ENCODE results near the gene MSN.
"Not testable (repeated sequence)": the region's sequence is repeated elsewhere in the genome, so short reads cannot be mapped to it uniquely, and the experiment has no call there.

MSN gene

DNA sequence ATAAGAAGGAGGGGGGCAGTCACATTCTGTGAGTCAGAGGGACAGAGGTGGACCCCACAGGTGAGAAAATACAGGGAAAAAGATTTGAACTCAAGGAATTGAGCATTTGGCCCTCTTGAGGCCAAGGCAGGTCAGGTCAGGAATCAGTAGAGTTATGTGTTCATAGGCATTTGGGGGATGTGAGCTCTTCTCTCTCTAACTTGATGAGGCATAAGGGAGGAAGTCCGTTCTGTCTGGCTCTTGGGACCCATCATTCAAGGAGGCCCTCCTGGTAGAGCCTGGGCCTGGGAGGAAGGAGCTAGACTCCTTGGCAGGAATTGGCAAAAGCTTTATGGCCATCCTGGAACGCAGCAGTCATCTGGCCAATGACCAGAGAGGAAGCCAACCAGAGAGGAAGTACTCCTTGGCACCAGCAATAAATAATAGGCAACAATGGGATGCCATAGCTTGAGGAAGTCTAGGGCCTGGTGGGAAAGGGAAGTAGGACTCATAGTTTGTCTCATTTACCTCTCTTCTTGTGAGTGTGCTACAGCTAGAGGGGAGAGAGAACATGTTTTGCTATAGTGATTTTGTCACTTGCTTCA lies 53.0 kb downstream of the MSN start:
- no peak for DNase-seq (ENCODE audit: low spot score)

DNA sequence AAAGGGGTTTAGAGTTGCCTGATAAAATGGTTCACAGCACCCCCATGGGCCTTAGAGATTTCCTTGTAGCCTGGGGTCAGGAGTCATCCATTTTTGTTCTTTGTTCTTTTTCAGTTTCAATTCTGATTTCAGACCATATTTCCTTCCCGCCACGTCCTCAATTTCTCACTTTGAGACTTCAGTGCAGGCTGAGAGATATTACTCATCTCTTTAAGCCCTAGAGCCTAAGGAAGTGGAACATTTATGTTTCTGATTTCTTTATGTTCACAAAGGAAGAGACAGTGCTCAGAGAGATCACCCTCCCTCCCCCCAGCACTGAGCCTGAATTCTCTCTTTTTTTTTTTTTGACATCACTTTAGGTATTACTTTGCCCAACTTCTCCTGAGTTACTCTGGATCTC lies 56.3 kb downstream of the MSN start:
- no peak for DNase-seq (ENCODE audit: low spot score)

DNA sequence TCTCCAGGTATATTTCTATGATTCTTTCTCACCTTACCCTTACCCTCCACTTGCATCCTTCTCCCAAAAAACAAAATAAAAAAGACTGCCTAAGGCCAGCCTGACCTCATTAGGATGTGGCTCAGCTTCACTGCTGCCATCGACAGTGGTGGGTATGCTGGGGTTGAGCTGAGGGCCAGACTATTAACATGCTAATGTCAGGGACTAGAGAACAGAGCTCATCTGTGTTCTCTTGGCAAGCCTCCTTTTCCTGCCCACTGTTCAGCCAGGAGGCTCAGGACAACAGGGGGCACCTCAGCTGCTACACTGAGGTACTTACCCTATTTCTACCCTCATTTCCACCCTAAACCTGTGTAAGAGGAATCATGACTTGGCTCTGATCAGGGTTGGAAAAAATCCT lies 59.3 kb downstream of the MSN start:
- no peak for DNase-seq (ENCODE audit: low spot score)

DNA sequence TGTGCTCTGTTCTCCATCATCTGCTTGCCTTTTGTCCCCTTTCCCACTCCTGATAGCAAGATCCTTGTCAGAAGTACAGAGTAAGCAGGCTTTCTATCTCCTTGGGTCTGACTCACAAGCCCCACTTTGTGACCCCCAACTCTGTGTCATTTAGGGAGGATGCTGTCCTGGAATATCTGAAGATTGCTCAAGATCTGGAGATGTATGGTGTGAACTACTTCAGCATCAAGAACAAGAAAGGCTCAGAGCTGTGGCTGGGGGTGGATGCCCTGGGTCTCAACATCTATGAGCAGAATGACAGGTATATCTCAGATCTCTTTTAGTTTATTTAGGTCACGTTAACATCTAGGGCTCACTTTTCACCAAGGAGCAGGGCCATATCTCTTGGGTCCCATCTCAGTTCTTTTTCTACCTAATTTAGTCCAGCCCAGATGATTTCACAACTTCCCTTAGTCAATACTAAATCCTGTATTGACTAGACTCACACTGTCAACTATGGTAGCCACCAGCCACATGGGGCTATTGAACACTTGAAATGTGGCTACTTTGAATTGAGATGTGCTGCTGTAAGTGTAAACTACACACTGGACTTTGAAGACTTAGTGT lies 64.3 kb downstream of the MSN start:
- no peak for DNase-seq (ENCODE audit: low spot score)

DNA sequence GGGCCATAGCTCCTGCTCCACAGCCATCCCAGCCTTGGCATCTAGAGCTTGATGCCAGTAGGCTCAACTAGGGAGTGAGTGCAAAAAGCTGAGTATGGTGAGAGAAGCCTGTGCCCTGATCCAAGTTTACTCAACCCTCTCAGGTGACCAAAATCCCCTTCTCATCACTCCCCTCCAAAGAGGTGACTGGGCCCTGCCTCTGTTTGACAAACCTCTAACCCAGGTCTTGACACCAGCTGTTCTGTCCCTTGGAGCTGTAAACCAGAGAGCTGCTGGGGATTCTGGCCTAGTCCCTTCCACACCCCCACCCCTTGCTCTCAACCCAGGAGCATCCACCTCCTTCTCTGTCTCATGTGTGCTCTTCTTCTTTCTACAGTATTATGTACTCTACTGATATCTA lies 73.5 kb downstream of the MSN start:
- DNase-seq (ENCODE audit: low spot score), result no peak

DNA sequence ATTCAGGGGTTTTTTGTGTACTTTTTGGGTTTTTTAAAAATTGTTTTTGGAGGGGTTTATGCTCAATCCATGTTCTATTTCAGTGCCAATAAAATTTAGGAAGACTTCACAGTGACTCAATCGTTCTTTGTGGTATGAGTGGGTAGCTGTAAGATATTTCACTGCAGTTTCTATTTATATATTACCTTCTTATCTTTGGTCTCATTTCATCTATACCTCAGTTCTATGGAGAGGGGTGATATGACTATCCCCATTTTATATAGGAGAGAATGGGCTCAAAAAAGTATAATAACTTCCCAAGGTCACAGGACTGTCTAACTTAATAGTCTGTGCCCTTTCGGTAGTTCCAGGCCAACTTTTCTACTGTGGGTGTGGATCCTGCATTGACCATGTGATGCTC lies 74.4 kb downstream of the MSN start:
- DNase-seq (ENCODE audit: low spot score), result no peak

DNA sequence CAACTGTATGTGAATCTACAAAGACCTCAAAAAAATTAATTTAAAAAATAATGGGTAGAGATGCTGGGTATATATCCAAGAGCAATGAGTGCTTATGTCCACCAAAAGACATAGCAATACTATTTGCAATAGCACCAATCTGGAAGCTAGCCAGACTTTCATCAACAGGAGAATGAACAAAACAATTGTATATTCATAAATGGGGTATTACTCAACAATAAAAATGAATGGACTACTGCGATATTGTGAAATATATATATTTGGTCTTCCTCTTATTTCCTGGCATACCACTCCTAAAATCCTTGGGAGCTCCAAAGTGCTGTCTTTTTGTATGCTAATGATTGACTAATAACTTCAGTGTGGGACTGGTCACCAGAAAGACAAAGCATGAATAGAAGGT lies 77.5 kb downstream of the MSN start:
- DNase-seq (ENCODE audit: low spot score), result no peak

DNA sequence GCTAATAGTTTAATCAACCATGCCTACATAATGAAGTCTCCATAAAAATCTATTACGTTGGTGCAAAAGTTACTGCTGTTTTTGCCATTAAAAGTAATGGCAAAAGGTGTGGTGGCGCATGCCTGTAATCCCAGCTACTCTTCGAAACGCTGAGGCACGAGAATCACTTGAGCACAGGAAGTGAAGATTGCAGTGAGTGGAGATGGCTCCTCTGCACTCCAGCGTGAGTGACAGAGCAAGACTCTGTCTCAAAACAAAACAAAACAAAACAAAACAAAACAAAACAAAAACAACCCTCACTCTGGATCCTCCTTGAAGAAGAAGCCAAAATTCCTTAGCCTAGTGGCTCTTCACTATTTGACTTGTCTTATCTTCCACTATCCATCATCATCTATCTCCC lies 78.0 kb downstream of the MSN start:
- no peak for DNase-seq (ENCODE audit: low spot score)

DNA sequence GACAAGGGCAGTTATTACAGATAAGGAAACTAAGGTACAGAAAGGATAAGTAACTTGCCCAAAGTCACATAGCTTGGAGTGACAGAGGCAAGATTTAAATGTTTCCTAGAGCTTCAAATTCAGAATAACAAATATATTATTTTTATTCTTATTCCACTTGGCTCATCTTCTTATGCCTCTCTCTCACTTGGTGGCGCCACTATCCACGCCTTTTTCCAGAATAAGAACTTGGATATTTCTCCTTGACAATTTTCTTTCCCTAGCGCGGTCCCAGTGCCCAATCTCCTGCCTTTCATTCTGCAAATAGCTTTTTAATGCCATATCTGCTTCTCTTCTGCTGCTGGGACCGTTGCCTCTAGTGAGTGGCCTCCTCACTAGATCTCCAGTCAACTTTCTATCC lies 78.5 kb downstream of the MSN start:
- no peak for DNase-seq (ENCODE audit: low spot score)

DNA sequence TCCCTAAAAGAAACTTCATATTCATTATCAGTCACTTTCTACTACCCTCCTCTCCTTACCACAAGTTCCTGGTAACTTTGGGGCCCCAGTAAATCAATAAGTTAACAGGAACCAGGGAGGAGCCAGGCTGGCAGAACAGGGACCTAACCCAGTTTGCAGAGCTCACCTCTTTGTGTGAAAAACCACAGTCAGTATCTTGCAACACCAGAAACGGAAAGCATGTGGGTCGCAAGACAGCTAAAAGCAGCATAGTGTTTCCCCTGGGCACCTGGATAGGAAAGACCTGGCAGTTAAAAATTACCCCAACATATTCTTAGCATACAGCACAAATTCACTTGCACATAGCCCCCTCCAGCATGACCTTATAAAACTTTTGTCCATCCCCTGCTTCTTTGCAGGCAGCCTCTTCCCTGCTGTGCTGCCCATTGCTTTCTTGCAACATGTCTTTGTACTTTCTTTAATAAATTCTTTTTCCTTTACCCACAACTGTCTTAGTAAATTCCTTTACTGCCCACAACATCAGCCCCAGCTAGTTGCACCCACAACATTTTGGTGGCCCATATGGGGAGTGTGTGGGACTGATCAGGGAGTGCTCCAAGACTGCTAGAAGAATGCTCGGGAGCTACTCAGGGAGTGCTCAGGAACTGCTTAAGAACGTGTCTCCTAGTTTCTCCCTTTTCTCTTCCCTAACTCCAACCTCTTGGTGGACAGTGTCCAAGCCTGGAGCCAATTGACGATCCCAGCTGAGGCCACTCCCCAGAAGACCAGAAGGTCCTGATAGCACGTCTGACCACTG lies 83.4 kb downstream of the MSN start:
- DNase-seq (ENCODE audit: low spot score), result no peak

DNA sequence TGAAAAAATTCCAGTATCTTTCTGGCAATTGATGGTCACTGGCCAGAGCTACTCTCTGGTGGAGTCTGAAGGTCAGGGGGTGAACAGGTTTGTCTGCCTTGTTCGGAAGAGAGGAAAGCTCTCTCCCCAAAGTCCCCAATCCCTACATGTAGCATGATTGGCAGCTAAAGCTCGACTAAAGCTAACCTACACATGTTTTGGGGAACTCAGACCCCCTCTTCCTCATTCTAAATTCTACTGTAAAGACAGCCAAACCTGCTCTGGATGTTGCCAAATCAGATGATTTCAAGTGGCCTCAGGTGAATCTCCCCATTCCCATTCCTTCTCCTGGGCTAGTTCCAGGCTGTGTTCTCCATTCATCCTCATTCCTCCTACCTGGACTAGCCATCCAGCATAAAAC lies 84.1 kb downstream of the MSN start:
- no peak for DNase-seq (ENCODE audit: low spot score)

DNA sequence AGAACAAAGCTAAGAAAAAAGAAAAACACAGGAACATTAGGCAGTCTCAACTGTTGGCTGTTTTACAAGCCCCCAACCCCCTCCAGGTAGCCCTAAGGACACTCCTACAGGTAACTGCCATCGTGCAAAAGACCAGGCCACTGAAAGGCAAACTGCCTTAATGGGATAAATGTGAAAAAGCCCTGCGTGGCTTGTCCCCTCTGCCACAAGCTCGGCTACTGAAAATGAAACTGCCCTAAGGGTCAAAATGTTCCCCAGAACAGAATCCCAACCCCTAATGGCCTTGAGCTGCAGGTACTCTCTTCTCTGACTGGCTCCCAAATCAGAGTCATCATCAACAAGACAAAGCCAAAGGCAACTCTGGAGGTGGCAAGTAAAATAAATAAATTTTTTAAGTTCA lies 84.8 kb downstream of the MSN start:
- no peak for DNase-seq (ENCODE audit: low spot score)

DNA sequence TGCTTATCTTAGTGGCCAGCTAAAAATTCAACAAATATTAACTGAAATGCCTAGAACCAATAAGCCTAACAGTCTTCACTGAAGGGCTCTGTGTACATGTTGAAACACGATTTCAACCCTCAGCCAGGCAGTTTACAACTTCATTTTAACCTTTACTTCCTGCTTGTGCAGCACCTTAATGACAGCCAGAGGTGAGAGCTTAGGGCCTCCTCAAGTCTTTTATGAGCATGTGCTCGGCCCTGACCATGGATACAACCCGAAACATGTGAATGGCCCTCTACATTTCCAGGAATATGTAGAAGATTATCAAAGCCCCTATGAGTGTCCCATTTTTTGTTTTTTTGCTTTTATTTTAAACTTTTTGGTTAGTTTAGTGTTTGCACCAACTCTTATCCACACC lies 88.3 kb downstream of the MSN start:
- no peak for DNase-seq (ENCODE audit: low spot score)

DNA sequence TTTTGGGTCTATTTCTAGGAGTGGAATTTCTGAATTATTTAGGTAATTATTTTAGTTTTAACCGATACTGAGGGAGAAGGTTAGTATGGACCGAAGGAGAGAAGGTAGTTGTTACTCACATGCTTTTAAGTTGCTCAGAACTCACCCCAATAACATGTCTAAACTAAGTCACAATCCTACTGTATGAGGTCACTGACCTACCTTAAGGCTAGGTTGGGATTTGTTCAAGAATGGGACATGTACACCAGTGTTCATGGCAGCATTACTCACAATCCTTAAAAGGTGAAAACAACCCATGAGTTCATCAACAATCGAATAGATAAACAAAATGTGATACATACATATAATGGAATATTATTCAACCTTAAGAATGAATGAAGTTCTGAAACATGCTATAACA lies 90.5 kb downstream of the MSN start:
- DNase-seq (ENCODE audit: low spot score), result no peak

DNA sequence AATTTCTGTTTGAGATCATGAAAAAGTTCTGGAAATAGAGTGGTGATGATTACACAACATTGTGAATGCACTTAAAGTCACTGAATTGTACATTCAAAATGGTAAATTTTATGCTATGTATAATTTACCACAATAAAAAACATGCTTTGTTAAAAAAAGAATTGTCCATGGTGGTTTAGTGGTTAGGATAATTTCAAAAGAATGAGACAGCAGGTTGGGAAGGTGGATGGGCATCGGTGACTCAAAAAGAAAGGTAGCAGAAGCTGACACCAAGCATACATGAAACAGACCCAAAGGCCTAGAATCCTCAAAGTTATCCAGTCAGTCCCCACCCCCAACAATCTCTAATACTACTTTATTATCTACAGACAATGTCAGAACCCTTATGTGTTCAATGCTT lies 91.1 kb downstream of the MSN start:
- no peak for DNase-seq (ENCODE audit: low spot score)

DNA sequence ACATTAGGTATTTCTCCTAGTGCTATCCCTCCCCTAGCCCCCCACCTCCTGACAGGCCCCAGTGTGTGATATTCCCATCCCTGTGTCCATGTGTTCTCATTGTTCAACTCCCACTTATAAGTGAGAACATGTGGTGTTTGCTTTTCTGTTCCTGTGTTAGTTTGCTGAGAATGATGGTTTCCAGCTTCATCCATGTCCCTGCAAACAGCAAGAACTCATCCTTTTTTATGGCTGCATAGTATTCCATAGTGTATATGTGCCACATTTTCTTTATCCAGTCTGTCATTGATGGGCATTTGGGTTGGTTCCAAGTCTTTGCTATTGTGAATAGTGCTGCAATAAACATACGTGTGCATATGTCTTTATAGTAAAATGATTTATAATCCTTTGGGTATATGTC lies 92.1 kb downstream of the MSN start:
- DNase-seq (ENCODE audit: low spot score), result not testable (repeated sequence)

DNA sequence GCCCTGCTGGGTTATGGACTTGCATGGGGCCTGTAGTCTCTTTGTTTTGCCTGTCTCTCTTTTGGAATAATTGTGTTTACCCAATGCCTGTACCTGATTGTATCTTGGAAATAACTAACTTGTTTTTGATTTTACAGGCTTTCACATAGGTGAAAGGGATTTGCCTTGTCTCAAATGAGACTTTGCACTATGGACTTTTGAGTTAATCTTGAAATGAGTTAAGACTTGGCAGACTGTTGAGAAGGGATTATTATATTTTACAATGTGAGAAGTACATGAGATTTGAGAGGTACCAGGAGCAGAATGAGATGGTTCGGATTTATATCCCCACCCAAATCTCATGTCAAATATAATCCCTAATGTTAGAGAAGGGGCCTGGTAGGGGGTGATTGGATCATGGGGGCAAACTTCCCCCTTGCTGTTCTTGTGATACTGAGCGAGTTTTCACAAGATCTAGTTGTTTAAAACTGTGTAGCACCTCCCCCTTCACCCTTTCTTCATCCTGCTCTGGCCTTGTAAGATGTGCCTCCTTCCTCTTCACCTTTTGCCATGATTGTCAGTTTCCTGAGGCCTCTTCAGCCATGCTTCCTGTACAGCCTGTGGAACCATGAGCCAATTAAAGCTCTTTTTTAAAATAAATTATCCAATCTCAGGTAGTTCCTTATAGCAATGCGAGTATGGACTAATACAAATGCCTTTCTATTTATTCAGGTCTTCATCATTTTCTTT lies 102.3 kb downstream of the MSN start:
- DNase-seq (ENCODE audit: low spot score), result no peak

DNA sequence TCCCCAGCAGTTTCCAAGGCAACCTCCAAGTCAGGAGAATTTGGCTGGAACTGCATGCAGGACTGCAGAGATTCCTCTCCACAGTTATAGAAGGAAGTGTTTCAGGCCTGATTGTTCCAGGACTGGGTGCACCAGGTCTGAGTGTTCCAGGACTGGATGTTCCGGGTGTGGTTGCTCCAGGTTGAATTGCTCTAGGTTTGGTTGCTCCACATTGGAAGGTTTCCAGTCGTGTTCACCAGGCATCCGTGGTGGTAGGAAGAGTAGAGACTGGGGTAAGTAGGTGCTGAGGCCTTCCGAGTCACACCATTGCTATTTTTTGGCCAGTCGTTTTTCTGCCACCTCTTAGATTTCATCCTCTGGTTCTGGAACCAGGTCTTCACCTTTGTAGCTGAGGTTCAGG lies 105.4 kb downstream of the MSN start:
- no peak for DNase-seq (ENCODE audit: low spot score)

DNA sequence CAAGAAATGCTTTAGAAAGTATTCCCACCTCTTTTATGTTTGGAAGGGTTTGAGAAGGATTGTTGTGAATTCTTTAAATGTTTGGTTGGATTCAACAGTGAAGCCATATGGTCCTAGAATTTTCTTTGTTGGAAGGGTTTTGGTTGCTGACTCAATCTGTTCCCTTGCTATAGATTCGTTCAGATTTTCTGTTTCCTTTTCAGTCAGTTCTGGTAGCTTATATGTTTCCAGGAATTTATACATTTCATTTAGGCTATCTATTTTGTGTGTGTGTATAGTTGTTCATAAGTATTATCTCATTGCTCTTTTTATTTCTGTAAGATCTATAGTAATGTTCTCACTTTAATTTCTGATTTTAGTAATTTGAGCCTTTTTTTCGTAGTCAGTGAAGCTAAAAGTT lies 114.4 kb downstream of the MSN start:
- no peak for DNase-seq (ENCODE audit: low spot score)

DNA sequence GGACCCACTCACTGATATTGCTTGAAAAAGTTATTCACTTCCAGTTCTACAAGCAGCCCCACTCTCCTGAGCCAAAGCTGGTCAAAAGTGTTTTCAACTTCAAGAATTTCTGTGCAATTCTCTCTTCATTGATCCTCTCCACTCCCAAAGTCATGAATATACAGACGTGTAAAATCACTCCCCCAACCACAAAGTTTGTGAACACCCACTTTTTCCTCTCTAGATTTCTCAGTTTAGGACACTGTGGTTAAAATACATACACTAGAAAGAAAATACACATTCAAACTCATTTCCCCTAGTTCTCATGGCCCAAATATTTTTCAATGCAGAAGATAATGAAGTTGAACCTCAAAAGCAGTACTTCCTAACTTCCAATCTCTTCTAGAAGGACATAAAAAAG lies 116.3 kb downstream of the MSN start:
- no peak for DNase-seq (ENCODE audit: low spot score)

Data from HuH-7.5 (cell line).